Endometrial microvascular endothelial cells (primary cell): ENCODE measurements around the gene GNA12. TPM values are rescaled to one million over a fixed set of nuclear protein-coding genes. Genes with fewer than 3 reads are reported as not detected.

Experiments
- in situ Hi-C: cut with HindIII; loops from 2 replicates; pipeline ENCODE4 v1.10.0; 2017; ENCODE audit warnings: low sequenced_read_pairs, low pct_unique_long_range_greater_than_20kb; ENCODE audit errors: inconsistent ontology term
- total RNA-seq: library from RNA; depleted of rRNA; stranded (reverse); fragments of >200 nt; gene quantifications from one replicate; pipeline ENCODE4 v1.2.3, GENCODE V29; 2015; ENCODE audit errors: inconsistent ontology term

The GNA12 gene
- total RNA-seq, 1 donor from 2014 or later: 66.5 TPM

DNA sequence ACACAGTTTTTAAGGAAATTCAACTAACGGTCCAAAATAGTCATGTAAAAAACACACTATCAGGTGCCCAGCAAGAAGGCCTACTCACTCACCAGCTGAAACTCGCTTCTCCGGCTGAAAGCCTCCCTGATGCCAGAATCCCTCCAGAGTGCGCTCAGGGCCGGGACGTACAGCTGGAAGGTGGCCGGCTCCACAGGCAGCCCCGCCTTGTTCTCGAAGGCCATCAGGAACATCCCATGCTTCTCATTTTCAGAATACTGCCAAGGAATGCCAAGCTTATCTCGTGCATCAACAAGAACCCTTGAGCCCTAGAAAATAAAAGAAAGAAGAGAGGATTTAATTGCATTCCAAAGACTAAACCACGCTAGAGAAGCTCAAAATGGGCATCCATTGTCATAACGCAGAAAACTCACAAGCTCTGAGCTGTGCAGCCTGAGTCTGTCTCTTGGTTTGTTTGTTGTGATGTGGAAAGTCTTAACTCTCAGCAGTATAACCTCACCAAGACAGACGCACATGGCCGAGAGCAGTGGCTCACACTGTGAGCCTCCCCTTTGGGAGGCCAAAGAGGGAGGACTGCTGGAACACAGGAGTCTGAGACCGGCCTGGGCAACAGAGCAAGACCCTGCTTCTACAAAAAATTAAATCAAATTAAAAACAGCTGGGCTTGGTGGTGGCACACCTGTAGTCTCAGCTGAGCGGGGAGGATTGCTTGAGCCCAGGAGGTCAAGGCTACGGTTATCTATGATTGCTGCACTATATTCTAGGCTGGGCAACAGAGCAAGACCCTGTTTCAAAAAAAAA is 49.1 kb downstream of the GNA12 start:
- in situ Hi-C loops: no loop called here

GRCh38 chr7:2792856-2793487 is 51.1 kb downstream of the GNA12 start:
- in situ Hi-C loops: no loop called here

GRCh38 chr7:2792235-2792634 is 51.9 kb downstream of the GNA12 start:
- in situ Hi-C loops: no loop called here

DNA sequence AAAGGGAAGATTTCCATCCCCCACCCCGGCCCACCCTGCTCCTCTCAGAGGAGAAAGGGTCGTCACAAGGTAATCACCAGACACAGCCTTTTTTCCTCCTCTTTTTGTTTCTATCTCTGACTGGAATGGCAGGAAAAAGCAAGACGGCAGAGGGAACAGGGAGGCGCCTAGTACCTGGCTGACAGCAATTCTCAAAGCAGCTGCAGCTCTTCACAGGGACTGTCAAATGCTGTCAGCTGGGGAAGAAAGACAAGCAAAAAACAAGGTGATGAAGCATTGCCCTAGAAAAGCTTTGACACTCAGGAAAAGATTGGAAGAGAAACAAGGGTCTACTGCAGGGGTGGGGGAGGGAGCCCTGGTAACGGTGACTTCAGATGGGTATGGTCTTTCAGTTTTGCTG is 52.7 kb downstream of the GNA12 start:
- in situ Hi-C loops: no loop called here

DNA sequence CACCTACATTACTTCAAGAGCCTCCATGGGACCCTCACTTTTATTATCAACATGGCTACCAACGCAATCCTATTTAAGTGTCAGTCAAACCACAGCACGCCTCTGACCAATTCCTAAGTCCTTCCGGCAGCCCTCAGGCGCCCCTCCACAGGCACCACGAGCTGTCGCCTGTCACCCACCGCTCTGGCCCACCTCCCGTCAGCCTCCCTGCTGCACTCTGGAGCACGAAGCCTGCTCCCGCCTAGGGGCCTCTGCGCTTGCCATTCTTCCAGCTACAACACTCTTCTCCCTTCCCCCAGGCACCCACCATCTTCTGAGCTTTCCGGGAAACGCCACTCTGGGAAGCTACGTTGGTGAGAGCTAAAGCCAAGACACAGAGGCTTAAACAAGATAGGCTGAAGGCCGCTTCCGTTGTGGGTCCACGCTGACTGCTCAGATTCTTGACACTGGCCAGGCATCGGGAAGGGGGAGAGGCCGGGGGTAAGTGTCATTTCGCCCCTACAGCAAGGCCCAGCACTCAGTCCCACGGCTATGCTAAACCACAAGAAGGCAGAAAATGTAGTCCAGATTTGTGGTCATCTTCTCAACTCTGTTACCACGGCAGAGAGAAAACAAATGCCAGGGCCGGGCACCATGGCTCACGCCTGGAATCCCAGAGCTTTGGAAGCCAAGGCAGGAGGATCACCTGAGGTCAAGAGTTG is 56.7 kb downstream of the GNA12 start:
- in situ Hi-C loops: no loop called here

DNA sequence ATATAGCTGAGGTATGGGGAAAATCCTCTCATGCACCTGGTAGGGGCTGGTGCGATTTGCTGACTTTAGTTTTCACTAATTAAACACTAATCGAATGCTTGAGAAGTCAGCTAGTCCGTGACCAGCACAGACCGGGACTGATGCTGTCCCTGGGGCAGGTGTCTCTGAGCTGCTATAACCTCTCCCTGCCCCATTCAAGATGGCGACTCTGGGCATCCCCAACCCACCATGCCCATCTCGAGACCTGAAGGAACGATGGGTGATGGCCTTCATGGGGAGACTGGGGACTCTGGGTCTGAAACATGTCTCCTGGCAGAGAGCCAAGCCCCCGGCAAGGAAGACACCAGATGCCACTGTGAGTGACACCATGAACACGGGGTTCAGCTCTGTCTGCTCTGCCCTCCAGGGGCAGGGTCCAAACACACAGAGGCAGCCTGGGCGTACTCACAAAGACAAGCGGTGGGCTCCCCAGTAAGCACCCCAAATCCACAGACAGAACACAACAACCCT is 57.4 kb downstream of the GNA12 start:
- in situ Hi-C loops: no loop called here

- in situ Hi-C loops: no loop called here
Measured at GRCh38 chr7:2785071-2785500, 59.0 kb downstream of the GNA12 start.

DNA sequence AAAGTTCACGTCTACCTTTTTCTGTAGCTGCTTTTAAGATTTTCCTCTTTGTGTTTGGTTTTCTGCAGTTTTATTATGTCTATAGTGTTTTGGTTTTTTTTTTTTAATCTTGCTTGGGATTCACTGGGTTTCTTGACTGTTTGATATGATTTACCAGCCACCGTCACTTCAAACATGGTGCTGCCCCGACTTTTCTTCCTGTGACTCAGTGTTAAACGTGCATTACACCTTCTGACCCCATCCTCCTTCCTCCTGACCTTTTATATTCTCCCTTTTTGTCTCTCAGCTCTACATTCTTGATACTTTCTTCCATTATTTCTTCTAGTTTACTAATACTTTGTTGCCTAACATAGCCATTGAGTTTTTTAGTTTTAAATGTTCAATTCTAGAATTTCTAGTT is 61.5 kb downstream of the GNA12 start:
- in situ Hi-C loops: no loop called here

DNA sequence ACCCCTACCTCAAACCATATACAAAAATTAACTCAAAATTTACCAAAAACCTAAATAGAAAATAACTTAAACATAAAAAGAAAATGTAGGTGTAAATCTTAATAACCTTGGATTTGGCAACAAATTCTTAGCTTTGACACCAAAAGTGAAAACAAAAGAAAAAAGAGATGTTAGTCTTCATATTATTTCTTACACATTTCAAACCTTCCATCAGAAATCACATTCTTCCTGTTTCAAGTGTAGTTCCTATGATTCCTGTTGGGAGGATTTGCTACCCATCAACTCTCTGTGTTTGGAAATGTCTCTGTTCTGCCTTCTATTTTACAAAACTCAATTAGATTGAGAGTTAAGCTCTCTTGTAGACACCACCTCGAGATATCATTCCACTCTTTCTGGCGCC is 62.0 kb downstream of the GNA12 start:
- in situ Hi-C loops: no loop called here

- in situ Hi-C loops: no loop called here
Measured at GRCh38 chr7:2781636-2782035, 62.5 kb downstream of the GNA12 start.

DNA sequence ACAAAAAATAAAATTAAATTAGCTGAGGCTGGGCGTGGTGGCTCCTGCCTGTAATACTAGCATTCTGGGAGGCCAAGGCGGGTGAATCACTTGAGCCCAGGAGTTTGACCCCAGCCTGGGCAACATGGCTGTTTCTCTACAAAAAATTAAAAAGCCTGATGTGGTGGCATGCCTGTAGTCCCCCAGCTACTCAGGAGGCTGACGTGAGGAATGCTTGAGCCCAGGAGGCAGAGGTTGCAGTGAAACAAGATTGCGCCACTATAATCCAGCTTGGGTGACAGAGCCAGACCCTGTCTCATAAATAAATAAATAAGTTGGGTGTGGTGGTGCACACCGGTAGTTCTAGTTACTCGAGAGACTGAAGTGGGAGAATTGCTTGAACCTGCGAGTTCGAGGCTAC is 65.1 kb downstream of the GNA12 start:
- in situ Hi-C loops: no loop called here

DNA sequence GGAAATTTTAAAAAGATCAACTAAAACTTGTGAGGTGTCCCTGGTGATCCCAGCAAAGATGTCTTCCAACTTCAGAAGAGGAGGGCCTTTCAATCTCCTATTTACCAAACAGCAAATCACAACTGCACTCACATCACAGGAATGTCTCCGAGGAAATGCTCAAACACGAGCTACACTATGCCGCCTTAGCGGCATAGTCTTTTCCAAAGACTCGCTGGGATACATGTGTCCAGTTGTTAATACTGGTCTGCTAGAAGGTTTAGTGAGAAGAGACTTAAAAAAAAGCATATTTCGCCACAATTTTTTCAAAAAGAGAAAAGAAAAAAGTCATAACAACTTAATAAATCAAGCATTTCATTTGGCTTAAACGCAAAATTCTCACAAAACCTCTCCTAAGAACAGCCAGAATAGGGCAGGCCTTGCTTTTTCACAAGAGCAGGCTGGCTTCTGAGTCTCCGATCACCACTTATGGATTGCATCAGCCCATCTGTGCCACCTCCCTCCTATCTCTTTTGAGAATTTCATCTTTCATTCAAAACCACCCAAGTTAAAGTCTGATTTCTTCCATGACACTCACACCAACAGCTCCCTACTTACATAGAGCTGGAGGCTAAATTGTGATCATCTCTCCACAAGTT is 66.1 kb downstream of the GNA12 start:
- in situ Hi-C loops: no loop called here

DNA sequence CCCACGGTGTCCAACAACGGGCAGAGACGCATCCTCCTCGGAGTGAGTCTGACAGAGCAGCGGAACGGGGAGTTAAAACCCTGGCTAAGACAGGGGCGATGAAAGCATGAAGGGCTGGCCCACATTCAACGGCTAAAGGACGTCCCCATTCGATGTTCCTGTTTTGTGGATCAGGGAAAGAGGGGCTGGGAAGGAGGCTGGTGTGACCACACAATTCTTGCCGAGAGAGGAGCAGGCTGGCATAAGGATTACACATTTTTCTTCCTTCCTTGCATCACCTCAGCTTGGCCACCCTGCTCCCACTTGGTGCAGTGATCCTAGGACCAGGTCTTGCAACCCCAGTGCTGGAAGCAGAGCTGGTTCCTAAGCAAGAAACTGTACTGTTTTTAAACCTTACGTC is 67.7 kb downstream of the GNA12 start:
- in situ Hi-C loops: no loop called here

GRCh38 chr7:2775785-2776184 is 68.3 kb downstream of the GNA12 start:
- in situ Hi-C loops: no loop called here

DNA sequence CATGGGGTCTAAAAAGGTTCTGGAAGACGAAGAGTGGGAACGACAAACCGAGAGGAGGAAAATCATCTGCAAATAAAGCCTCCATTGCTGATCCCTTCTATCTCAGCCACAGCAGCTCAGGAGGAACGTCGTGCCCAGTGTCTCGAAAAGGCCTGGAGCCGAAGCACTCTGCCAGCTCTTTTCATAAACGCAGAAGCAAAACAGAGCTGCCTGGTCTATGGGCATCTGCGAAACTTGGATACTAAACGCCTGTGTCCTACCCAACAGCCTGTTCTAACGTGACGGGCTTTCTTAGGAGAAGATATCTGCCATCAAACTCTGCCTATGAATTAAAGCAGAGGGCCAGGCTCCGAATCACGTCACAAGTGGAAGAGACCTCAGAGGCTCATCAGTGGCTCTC is 68.7 kb downstream of the GNA12 start:
- in situ Hi-C loops: no loop called here

DNA sequence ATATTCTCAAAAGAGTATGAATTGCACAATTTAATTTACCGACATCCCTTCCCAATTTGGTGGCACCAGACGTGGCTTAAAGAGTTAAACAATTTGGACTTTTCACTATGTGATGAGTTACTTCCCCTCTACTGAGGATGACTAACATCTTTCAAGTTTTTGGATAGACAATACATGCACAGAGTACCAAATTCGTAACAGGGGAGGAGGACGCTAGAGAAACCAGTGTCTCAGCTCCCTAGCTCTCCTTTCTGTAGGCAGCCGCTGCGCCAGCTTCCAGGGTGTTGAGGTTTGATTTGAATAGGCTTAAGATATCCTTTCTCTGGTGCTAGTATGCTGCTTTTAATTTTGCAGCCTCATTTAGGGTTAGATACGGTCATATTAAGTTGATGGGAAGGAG is 69.2 kb downstream of the GNA12 start:
- in situ Hi-C loops: no loop called here

GRCh38 chr7:2774280-2774679 is 69.8 kb downstream of the GNA12 start:
- in situ Hi-C loops: no loop called here

- in situ Hi-C loops: no loop called here
Measured at GRCh38 chr7:2773608-2774007, 70.5 kb downstream of the GNA12 start.

DNA sequence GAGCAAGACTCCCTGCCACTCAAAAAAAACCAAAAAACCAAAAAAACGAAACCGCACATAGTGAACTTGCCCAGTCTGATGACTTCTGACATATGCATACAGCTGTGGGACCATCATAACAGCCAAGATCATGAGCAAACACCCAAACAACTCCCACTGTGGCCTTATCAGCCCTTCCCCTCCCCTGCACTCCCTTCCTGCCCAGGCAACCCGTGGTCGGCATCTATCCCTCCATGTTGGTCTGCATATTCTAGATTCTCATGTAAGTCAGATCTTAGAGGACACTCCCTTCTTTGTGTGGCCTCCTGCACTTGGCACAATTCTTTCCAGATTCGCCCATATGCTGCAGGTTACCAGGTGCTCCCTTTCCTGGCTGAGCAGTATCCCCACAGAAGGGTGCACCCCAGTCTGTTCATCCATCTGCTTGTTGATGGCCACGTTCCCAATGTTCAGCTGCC is 72.8 kb downstream of the GNA12 start:
- in situ Hi-C loops: no loop called here
